ENCODE data around the gene ST6GALNAC6.

ST6GALNAC6 gene

GRCh38 chr9:127896395-127897192, 2.8 kb downstream of the ST6GALNAC6 start:
- TF ChIP-seq SIN3A (IDR thresholded peaks at IDR 0.05; ENCODE audit: borderline replicate concordance, insufficient read depth, low read length) (no peak), REST (IDR thresholded peaks at IDR 0.05; ENCODE audit: insufficient read depth in 1 of 2, low read depth in 2 of 2, low read length in 2 of 2) (no peak), FOXP2 (optimal IDR thresholded peaks at IDR 0.05; ENCODE audit: borderline replicate concordance, extremely low read depth, extremely low read length, insufficient read depth) (no peak), TAF1 (IDR thresholded peaks at IDR 0.05; ENCODE audit: borderline replicate concordance, insufficient read depth, low read length) (no peak), POLR2AphosphoS5 (IDR thresholded peaks at IDR 0.05; ENCODE audit: low read depth, low read length) (no peak)

GRCh38 chr9:127895811-127896210, 3.6 kb downstream of the ST6GALNAC6 start:
- TF ChIP-seq SIN3A (IDR thresholded peaks at IDR 0.05; ENCODE audit: borderline replicate concordance, insufficient read depth, low read length) (no peak), POLR2AphosphoS5 (IDR thresholded peaks at IDR 0.05; ENCODE audit: low read depth, low read length) (no peak), FOXP2 (optimal IDR thresholded peaks at IDR 0.05; ENCODE audit: borderline replicate concordance, extremely low read depth, extremely low read length, insufficient read depth) (no peak), REST (IDR thresholded peaks at IDR 0.05; ENCODE audit: insufficient read depth in 1 of 2, low read depth in 2 of 2, low read length in 2 of 2) (no peak), TAF1 (IDR thresholded peaks at IDR 0.05; ENCODE audit: borderline replicate concordance, insufficient read depth, low read length) (no peak)

GRCh38 chr9:127893392-127893791, 6.0 kb downstream of the ST6GALNAC6 start:
- TF ChIP-seq SIN3A (IDR thresholded peaks at IDR 0.05; ENCODE audit: borderline replicate concordance, insufficient read depth, low read length) (no peak), POLR2AphosphoS5 (IDR thresholded peaks at IDR 0.05; ENCODE audit: low read depth, low read length) (no peak), FOXP2 (optimal IDR thresholded peaks at IDR 0.05; ENCODE audit: borderline replicate concordance, extremely low read depth, extremely low read length, insufficient read depth) (no peak), TAF1 (IDR thresholded peaks at IDR 0.05; ENCODE audit: borderline replicate concordance, insufficient read depth, low read length) (no peak), REST (IDR thresholded peaks at IDR 0.05; ENCODE audit: insufficient read depth in 1 of 2, low read depth in 2 of 2, low read length in 2 of 2) (no peak)

- TF ChIP-seq TAF1 (IDR thresholded peaks at IDR 0.05; ENCODE audit: borderline replicate concordance, insufficient read depth, low read length) (no peak), REST (IDR thresholded peaks at IDR 0.05; ENCODE audit: insufficient read depth in 1 of 2, low read depth in 2 of 2, low read length in 2 of 2) (no peak)
These were observed 6.6 kb downstream of the ST6GALNAC6 start for GRCh38 chr9:127892831-127893230.
